Gastrocnemius medialis (tissue), 4 donors: ENCODE measurements around the gene CHCHD6.

ENCODE experiments used
- CTCF ChIP-seq, 5 experiments: fragments of 450-650 bp in 3 of 5; fragments of 200-600 bp in 2 of 5; sonication (generic) in 2 of 5; IDR thresholded peaks in 4 of 5; conservative IDR thresholded peaks in 1 of 5; 1 replicate in 4 of 5; 2 replicates in 1 of 5; pipeline ENCODE4 v1.5.1; 2016 to 2019; ENCODE audit warnings: antibody characterized with exemption in 5 of 5, mild to moderate bottlenecking in 3 of 5, moderate library complexity in 3 of 5
- POLR2A ChIP-seq, 2 donors: fragments of 450-650 bp; IDR thresholded peaks; one replicate each; pipeline ENCODE4 v1.6.1; 2017; ENCODE audit warnings: antibody characterized with exemption in 2 of 2, mild to moderate bottlenecking in 2 of 2, moderate library complexity in 2 of 2

GRCh38 chr3:126976906-126977305 is 272.9 kb downstream of the CHCHD6 start:
- TF ChIP-seq CTCF (IDR thresholded peaks at IDR 0.05 in 4 of 5, conservative IDR thresholded peaks at IDR 0.05 in 1 of 5): no peak
- no peak for TF ChIP-seq POLR2A (IDR thresholded peaks at IDR 0.05)
